Body of pancreas (tissue), 2 donors: ENCODE measurements around the gene LAMA4. TPM values are rescaled to one million over a fixed set of nuclear protein-coding genes. Genes with fewer than 3 reads are reported as not detected.

Source experiments
- small RNA-seq: library from RNA; depleted of rRNA; stranded (forward); fragments of <200 nt; gene quantifications from one replicate; pipeline ENCODE3, GENCODE V24; 2016
- total RNA-seq, 2 donors: library from RNA; depleted of rRNA; stranded (reverse); fragments of >200 nt; gene quantifications; one replicate each; pipeline ENCODE4 v1.1.0, GENCODE V29; 2016

Gene LAMA4
- total RNA-seq, 2 donors from 2014 or later: 10.6 to 27.0 TPM

Small RNA genes within 50 kb of the gene (small RNA-seq; reads per million reads assigned to genes)
- gene RNU6-1226P: not detected

Other genes starting within 250 kb of the LAMA4 start
- not detected for gene CCN6, start 200.5 kb downstream of the LAMA4 start, total RNA-seq
- gene TUBE1, start 167.1 kb downstream of the LAMA4 start, total RNA-seq: 10 to 100 TPM; 17.1 to 34.8 TPM
- 1 to 10 TPM; 3.6 to 4.4 TPM for gene FAM229B, start 167.0 kb downstream of the LAMA4 start, total RNA-seq
- not detected for gene RFPL4B, start 92.8 kb upstream of the LAMA4 start, total RNA-seq